ENCODE results near the gene ZC3H7A.
"Not testable (repeated sequence)": the region's sequence is repeated elsewhere in the genome, so short reads cannot be mapped to it uniquely, and the experiment has no call there.

Gene ZC3H7A

DNA sequence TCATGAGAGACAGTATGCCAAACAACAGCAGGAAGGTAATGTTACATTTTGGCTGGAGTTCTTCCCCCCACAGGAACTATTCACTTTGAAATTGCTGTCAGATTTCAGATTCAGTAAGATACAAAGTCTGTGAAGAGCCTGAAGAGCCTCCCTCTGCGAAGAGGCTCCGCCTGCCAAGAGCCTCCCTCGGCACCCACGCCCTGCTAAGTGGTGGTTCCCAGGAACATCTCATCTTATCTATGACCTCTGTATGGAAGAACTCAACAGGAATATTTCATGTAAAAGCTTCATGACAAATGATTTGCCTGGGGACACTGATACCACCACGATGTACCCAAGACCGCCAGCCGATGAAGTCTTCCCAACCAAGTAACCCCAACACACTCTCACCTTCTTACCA, 3.2 kb downstream of the ZC3H7A start:
- Histone ChIP-seq H3K9me3 (ENCODE audit: control insufficient read depth, low read length) (no peaks in the 10 kb centered on the region), H3K27me3 (replicated peaks; ENCODE audit: control insufficient read depth, insufficient read depth, low read length, poor library complexity, severe bottlenecking) (no peaks in the 10 kb centered on the region), H3K36me3 (ENCODE audit: control insufficient read depth, insufficient read depth, low read length) (no peaks in the 10 kb centered on the region), H3K4me1 (ENCODE audit: control insufficient read depth, insufficient read depth, low read length, poor library complexity, severe bottlenecking) (peaks cover 30% of the 10 kb centered on the region), H3K27ac (ENCODE audit: insufficient read depth, low read length, poor library complexity, severe bottlenecking) (peak overlapping the region; percentile 17), H3K4me3 (ENCODE audit: insufficient read depth, low read depth, low read length, poor library complexity, severe bottlenecking) (no peak overlapping the region)
- DNase-seq = no peak

GRCh38 chr16:11792410-11793241, 4.4 kb downstream of the ZC3H7A start:
- Histone ChIP-seq H3K9me3 (ENCODE audit: control insufficient read depth, low read length) (no peaks in the 10 kb centered on the region), H3K4me1 (ENCODE audit: control insufficient read depth, insufficient read depth, low read length, poor library complexity, severe bottlenecking) (peaks cover 22% of the 10 kb centered on the region), H3K4me3 (ENCODE audit: insufficient read depth, low read depth, low read length, poor library complexity, severe bottlenecking) (no peak overlapping the region), H3K27ac (ENCODE audit: insufficient read depth, low read length, poor library complexity, severe bottlenecking) (peak overlapping the region; percentile 23), H3K27me3 (replicated peaks; ENCODE audit: control insufficient read depth, insufficient read depth, low read length, poor library complexity, severe bottlenecking) (no peaks in the 10 kb centered on the region), H3K36me3 (ENCODE audit: control insufficient read depth, insufficient read depth, low read length) (no peaks in the 10 kb centered on the region)
- DNase-seq = no peak

DNA sequence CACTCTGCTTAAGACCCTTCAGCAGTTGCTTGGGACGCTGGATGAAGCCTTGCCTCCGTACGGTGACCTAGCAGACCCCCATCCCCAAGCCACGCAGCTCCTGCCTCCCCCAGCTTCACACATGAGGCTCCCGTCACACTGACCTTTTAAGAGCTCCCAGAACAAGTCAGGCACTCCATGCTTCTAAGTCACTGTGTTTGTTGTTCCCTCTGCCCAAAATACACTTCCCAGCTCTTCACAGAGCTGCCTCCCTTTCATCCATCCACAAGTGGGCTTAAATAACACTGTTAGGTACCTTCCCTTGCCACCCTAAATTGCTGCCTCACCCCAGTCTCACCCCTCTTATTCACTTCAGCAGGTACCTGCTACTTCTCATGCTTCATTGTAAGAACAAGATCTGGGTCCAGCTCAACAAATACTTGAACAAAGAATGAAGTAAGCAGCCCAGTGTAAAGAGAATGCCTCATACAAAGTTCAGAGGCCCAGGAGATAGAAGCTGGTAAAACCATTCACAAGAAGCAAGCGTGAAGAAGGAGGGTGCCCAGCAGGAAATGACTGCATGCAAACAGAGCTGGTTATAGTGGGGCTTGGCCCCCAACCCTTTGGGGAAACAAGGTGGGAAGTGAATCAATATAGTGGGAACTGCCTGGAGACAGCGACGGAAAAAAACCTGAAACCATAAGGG, 5.8 kb downstream of the ZC3H7A start:
- DNase-seq = no peak
- no peaks in the 10 kb centered on the region for H3K36me3 ChIP-seq (ENCODE audit: control insufficient read depth, insufficient read depth, low read length)
- no peak overlapping the region for H3K27ac ChIP-seq (ENCODE audit: insufficient read depth, low read length, poor library complexity, severe bottlenecking)
- H3K4me3 ChIP-seq (ENCODE audit: insufficient read depth, low read depth, low read length, poor library complexity, severe bottlenecking) = no peak overlapping the region
- no peaks in the 10 kb centered on the region for H3K9me3 ChIP-seq (ENCODE audit: control insufficient read depth, low read length)
- H3K27me3 ChIP-seq (replicated peaks; ENCODE audit: control insufficient read depth, insufficient read depth, low read length, poor library complexity, severe bottlenecking) = no peaks in the 10 kb centered on the region
- peaks cover 28% of the 10 kb centered on the region for H3K4me1 ChIP-seq (ENCODE audit: control insufficient read depth, insufficient read depth, low read length, poor library complexity, severe bottlenecking)

DNA sequence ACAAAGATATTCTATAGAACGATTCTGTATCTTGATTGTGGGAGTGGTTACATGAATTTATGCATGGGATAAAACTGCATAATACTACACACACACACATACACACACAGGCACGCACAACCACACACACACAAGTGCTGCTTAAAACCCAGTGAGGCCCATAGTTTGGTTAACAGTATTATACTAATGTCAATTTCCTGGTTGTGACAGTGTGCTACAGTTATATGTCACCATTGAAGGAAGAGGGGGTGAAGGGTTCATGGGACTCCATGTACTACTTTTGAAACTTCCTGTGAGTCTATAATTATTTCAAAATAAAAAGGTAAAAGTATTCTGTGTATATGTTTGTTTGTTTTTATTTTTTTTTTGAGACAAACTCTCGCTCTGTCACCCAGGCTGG, 8.1 kb downstream of the ZC3H7A start:
- H3K27me3 ChIP-seq (replicated peaks; ENCODE audit: control insufficient read depth, insufficient read depth, low read length, poor library complexity, severe bottlenecking) = no peaks in the 10 kb centered on the region
- H3K9me3 ChIP-seq (ENCODE audit: control insufficient read depth, low read length) = no peaks in the 10 kb centered on the region
- DNase-seq = no peak
- no peaks in the 10 kb centered on the region for H3K36me3 ChIP-seq (ENCODE audit: control insufficient read depth, insufficient read depth, low read length)
- no peak overlapping the region for H3K27ac ChIP-seq (ENCODE audit: insufficient read depth, low read length, poor library complexity, severe bottlenecking)
- H3K4me3 ChIP-seq (ENCODE audit: insufficient read depth, low read depth, low read length, poor library complexity, severe bottlenecking) = no peak overlapping the region
- H3K4me1 ChIP-seq (ENCODE audit: control insufficient read depth, insufficient read depth, low read length, poor library complexity, severe bottlenecking) = peaks cover 24% of the 10 kb centered on the region

- not testable (repeated sequence) for H3K9me3 ChIP-seq (ENCODE audit: control insufficient read depth, low read length); DNase-seq; H3K27me3 ChIP-seq (replicated peaks; ENCODE audit: control insufficient read depth, insufficient read depth, low read length, poor library complexity, severe bottlenecking); H3K4me3 ChIP-seq (ENCODE audit: insufficient read depth, low read depth, low read length, poor library complexity, severe bottlenecking); H3K27ac ChIP-seq (ENCODE audit: insufficient read depth, low read length, poor library complexity, severe bottlenecking); H3K36me3 ChIP-seq (ENCODE audit: control insufficient read depth, insufficient read depth, low read length)
- H3K4me1 ChIP-seq (ENCODE audit: control insufficient read depth, insufficient read depth, low read length, poor library complexity, severe bottlenecking) = peaks cover 28% of the 10 kb centered on the region
Observed at GRCh38 chr16:11784980-11785599, 12.0 kb downstream of the ZC3H7A start.

GRCh38 chr16:11784381-11784780, 12.7 kb downstream of the ZC3H7A start:
- not testable (repeated sequence) for H3K27me3 ChIP-seq (replicated peaks; ENCODE audit: control insufficient read depth, insufficient read depth, low read length, poor library complexity, severe bottlenecking); H3K9me3 ChIP-seq (ENCODE audit: control insufficient read depth, low read length); H3K4me3 ChIP-seq (ENCODE audit: insufficient read depth, low read depth, low read length, poor library complexity, severe bottlenecking); H3K36me3 ChIP-seq (ENCODE audit: control insufficient read depth, insufficient read depth, low read length); DNase-seq
- H3K4me1 ChIP-seq (ENCODE audit: control insufficient read depth, insufficient read depth, low read length, poor library complexity, severe bottlenecking) = peaks cover 28% of the 10 kb centered on the region
- peak overlapping the region; percentile 92 for H3K27ac ChIP-seq (ENCODE audit: insufficient read depth, low read length, poor library complexity, severe bottlenecking)

DNA sequence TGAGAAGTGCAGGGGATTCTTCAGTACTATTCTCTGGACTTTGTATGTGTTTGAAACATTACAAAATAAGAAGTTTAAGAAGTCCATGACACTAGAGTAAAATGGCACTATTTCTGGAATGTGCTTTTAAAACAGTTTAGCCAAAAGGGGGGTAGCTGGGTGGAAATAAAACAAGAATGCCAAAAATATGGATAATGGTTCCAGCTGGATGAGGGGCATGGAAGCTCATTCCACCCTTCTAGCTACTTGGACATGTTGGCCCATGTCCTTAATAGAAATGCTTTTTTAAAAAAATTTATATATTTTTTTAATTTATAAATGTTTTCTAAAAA, 13.1 kb downstream of the ZC3H7A start:
- Histone ChIP-seq H3K27me3 (replicated peaks; ENCODE audit: control insufficient read depth, insufficient read depth, low read length, poor library complexity, severe bottlenecking) (no peaks in the 10 kb centered on the region), H3K9me3 (ENCODE audit: control insufficient read depth, low read length) (no peaks in the 10 kb centered on the region), H3K4me1 (ENCODE audit: control insufficient read depth, insufficient read depth, low read length, poor library complexity, severe bottlenecking) (peaks cover 28% of the 10 kb centered on the region), H3K36me3 (ENCODE audit: control insufficient read depth, insufficient read depth, low read length) (no peaks in the 10 kb centered on the region), H3K27ac (ENCODE audit: insufficient read depth, low read length, poor library complexity, severe bottlenecking) (peak overlapping the region; percentile 92), H3K4me3 (ENCODE audit: insufficient read depth, low read depth, low read length, poor library complexity, severe bottlenecking) (peak overlapping the region; percentile 19)
- no peak for DNase-seq

DNA sequence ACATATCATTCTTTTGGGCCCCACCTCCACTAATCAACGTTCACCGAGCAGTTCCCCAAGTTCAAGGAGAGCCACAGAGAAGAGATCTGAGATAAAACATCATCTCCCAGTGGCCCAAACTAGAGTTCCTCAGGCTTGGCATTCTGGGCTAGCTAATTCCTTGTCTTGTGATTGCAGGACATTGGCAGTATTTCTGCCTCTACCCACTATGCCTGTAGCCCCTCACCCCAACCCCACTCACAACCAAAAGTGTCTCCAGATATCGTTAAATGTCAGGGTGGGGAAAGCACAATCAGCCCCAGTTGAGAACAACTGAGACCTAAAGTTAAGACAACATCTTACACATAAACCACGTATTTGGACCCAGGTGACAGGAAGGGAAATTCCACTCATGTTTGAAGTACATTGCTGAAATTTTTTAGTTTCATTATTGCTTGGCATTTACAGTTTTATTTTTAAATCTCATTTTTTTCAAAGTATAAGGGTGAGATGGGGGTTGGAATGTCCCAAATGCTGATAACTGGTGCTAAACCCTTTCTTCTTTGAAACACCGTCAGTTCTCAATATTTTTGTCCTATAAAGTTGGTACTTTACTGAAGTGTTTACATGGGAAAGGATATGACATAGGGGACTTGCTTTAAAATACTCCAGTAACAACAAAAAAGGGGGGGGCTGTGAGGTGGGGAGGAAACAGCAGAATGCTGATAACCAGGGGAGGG, 13.6 kb downstream of the ZC3H7A start:
- H3K4me1 ChIP-seq (ENCODE audit: control insufficient read depth, insufficient read depth, low read length, poor library complexity, severe bottlenecking) = peaks cover 28% of the 10 kb centered on the region
- H3K36me3 ChIP-seq (ENCODE audit: control insufficient read depth, insufficient read depth, low read length) = no peaks in the 10 kb centered on the region
- H3K27me3 ChIP-seq (replicated peaks; ENCODE audit: control insufficient read depth, insufficient read depth, low read length, poor library complexity, severe bottlenecking) = no peaks in the 10 kb centered on the region
- peak overlapping the region; percentile 19 for H3K4me3 ChIP-seq (ENCODE audit: insufficient read depth, low read depth, low read length, poor library complexity, severe bottlenecking)
- H3K9me3 ChIP-seq (ENCODE audit: control insufficient read depth, low read length) = no peaks in the 10 kb centered on the region
- DNase-seq = peak; percentile 18 to 54 (median 38)
- peak overlapping the region; percentile 92 for H3K27ac ChIP-seq (ENCODE audit: insufficient read depth, low read length, poor library complexity, severe bottlenecking)

GRCh38 chr16:11781773-11782172, 15.3 kb downstream of the ZC3H7A start:
- Histone ChIP-seq H3K4me1 (ENCODE audit: control insufficient read depth, insufficient read depth, low read length, poor library complexity, severe bottlenecking) (peaks cover 26% of the 10 kb centered on the region), H3K36me3 (ENCODE audit: control insufficient read depth, insufficient read depth, low read length) (peaks cover 5% of the 10 kb centered on the region), H3K4me3 (ENCODE audit: insufficient read depth, low read depth, low read length, poor library complexity, severe bottlenecking) (no peak overlapping the region), H3K27me3 (replicated peaks; ENCODE audit: control insufficient read depth, insufficient read depth, low read length, poor library complexity, severe bottlenecking) (no peaks in the 10 kb centered on the region), H3K9me3 (ENCODE audit: control insufficient read depth, low read length) (no peaks in the 10 kb centered on the region), H3K27ac (ENCODE audit: insufficient read depth, low read length, poor library complexity, severe bottlenecking) (peak overlapping the region; percentile 92)
- DNase-seq = no peak
